Ramos (cell line): ENCODE measurements around the gene CCDC30.

Experiments
- in situ Hi-C: fragments of 300-500 bp; cut with MboI; formaldehyde crosslinking; loops from one replicate; pipeline ENCODE4 v1.14.3; 2022; ENCODE audit warnings: low sequenced_read_pairs; ENCODE audit not compliant: unreplicated experiment

CCDC30 gene

DNA sequence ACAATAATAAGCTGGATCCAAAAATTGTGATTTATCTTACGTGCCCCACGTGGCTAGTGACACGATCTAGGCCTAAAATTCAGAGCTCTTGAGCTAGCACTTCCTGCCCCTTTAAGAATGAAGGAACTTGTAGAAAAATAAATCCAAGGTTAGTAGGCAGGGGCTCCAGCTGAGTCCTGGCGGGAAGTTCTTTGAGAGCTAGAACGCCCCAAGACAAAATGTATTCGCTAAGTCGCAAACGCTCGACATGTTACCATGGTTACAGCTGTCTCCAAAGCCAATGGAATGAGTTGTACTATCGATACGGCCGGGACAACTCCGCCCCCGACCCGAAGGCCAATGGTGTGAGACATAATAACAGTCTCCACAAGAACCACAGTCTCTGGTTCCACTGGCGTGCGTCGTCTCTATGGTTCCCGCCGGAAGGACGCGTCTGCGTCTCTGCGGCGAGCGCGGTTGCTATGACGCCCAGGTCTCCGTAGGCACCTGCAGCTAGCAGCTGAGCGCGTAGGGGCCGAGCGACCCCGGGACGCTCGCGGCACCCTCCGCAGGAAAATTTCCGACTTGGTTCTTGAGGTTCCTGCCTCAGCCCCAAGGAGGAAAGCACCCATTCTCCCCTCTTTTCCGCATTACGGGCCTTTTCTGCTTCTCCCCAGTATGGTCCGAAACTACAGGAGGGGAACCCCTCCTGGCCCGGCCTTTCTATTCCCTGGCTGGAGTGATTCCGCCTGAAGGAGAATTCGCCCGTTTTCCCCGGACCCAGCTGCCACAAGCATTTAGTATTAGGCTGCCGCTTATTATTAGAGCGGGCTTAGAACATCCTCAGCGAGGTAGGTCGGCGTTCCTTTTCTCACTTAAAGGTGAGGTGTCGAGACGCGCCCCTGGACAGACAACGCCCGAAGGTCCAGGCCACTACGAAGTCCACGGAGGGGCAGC lies at the start of gene CCDC30:
TSS of gene CCDC30 (plus strand) at position 459 of the 936 bp plus-strand sequence. CDS start 17,266 bp downstream, outside the sequence.
- in situ Hi-C loops, result no loop called here

DNA sequence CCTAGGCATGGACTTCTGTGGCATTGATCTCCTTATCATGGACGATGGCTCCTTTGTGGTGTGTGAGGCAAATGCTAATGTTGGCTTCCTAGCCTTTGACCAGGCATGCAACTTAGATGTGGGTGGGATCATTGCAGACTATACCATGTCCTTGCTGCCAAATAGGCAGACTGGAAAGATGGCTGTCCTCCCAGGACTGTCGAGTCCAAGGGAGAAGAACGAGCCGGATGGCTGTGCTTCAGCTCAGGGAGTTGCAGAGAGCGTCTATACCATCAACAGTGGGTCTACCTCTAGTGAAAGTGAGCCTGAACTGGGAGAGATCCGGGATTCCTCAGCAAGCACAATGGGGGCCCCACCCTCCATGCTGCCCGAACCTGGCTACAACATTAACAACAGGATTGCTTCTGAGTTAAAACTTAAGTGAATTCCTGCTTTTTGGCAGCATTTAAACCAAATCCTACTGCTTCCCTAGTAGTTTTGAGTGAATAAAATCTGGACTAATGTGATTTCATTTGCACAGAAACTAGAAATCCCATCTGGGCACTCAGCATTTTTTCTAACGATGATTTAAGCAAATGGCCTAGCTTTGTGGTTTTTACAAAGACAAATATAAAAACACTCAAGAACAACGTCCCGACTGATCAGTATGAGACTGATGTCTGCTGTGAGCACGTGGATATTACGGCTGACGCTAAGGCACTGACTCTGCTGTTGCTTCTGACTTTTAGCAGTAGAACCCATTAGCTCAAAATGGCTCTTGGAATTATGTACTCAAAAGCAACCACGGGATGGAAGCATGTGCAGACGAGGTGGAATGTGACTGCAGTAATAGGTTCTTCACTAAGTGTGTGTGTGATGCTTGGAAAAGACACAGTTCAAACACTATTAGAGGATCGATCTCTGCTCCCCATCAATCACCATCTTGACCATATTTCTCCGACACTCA lies 48.3 kb upstream of the CCDC30 start:
- in situ Hi-C loops, result no loop called here

GRCh38 chr1:42417166-42417565 lies 45.9 kb upstream of the CCDC30 start:
- in situ Hi-C loops, result no loop called here

DNA sequence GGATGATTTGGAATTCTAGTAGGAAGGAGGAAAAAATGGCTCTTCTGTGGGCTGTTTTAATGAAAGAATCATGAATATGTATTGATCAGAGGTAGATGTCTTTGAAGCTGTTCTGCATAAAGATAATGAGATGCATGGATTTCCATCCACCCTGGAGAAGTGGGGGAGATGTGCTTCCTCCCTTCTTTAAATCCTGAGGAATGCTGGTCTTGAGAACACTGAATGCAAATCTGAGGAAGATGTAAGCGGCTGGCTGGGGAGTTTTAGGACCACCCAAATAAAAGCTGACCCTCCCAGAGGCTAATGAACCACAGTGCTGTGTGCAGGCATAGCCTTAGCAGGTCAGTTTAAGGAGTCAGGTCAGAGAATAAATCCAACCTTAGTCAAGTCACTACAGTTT lies 44.6 kb upstream of the CCDC30 start:
- in situ Hi-C loops, result no loop called here

GRCh38 chr1:42419126-42419821 lies 43.8 kb upstream of the CCDC30 start:
- in situ Hi-C loops, result no loop called here

- in situ Hi-C loops, result no loop called here
Observed at GRCh38 chr1:42420121-42420520, 43.0 kb upstream of the CCDC30 start.

DNA sequence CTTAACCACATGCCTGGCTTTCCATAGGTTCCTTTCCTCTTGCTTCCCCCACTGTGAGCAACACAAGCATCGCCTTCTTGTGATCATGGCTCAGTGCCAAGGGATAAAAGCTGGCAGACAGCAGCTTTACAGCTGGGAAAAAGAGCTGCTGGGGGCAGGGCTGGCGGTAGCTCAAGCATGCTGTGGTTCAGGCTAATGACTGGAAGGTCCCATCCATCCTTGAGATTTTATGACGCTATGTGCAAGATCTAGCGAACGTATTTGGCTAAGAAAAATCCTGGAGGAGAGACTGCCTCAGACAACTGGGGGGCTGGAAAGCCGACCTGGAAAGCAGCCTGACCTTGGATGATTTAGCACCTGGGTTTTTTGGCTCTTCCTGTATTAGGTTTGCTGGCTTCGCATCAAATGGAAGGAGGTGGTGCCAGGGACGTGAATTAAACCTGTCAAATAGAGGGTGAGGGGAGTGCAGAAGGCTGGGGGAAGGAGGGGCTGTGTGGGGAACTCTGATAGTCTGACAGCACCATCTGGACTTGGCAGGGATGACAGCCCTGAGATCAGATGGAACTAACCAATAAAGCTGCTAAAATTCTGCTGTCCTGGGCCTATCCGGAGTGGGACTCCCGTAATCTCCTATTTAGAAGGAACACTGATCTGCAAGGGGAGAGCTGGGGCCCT lies 42.0 kb upstream of the CCDC30 start:
- in situ Hi-C loops, result no loop called here

DNA sequence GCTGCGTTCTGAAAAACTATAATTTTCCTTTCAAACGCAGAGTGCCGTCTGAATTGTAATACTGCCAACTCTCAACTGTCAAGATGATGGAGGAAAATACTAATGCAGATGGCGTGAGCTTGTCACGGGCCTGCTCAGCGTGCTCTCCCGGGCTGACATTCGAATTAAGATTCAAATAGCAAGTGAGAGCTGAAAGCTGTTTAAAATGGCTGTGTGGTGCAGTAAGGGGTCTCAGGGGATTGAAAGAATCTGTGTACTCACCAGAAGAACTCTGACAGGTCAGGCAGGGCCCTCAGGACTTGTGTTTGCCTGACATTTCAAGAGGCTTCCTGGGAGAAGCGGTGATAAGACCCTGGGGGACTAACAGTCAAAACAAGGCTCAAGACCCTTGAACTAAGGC lies 40.3 kb upstream of the CCDC30 start:
- in situ Hi-C loops, result no loop called here

- in situ Hi-C loops, result no loop called here
Observed at GRCh38 chr1:42423681-42424080, 39.4 kb upstream of the CCDC30 start.

DNA sequence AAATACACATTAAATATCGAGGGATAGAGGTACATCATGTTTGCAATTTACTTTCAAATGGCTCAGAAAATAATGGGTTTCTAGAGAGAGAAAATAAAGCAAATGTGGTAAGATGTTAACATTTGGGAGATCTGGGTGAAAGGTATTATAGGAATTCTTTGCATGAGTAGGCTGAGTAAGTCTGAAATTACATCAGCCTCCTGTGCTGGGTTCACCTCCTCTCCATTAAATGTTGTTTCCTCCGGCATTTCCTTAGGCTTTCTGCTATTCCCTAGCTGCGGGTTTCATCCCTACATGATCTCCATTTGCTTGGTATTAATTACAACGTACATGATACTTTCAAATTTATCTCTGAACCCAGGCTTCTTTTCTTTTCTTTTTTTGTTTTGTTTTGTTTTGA lies 38.9 kb upstream of the CCDC30 start:
- in situ Hi-C loops, result no loop called here

DNA sequence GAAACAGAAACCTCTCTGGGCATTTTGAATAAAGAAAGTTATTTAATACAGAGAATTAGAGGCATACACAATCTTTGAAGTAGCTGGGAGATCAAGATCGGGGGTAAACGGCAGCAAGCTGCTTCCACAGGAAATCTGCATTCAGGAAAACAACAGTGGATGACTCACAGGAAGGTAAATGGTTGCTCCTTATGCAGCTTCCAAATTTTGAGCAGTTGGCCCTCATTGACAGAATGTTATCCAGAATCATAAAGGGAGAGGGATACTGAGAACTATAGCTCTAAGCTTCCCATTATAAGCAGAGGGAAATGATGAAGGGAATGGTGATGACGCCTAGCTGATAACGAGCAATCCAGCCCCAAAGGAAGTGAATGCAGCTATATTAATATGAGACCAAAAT lies 35.8 kb upstream of the CCDC30 start:
- in situ Hi-C loops, result no loop called here

GRCh38 chr1:42429603-42430002 lies 33.5 kb upstream of the CCDC30 start:
- in situ Hi-C loops, result no loop called here

DNA sequence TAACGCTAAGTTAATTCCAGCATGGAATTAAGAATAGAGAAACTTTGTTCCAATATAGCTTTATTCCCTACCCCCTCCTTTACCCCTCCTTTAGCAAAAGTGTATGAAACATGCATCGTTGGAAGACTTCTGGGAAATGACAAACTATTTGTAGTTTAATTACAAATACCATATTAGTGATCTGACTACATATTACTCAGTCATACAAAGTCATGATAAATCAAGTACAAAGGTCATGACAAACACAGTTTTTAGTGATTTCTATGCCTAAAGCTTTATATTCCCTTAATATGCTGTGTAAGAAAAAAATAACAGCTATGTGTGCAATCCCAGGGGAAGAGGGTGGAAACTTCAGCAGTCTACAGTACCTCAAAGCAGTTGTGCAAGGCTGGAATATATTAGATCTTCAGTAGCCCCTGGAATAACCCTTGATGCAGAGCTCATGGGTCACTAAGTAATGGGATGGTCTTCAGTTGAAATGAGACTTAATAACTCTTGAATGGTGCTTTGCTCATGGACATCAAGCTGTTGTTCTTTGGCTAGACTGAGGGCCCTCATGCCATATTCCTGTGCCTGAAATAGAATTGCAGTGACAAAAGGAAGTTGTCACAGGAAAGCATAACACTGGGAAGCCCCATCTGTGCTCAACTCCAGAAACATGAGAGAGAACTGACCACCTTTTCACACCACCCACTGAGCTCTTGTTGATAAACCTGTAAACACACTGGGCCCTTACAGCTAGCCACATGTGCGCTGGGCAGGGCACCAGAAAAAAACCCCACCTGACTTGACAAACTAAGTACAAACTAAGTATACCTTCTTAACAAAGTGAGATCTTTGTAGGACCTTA lies 32.6 kb upstream of the CCDC30 start:
- in situ Hi-C loops, result no loop called here

GRCh38 chr1:42431514-42431913 lies 31.6 kb upstream of the CCDC30 start:
- in situ Hi-C loops, result no loop called here

GRCh38 chr1:42432714-42433113 lies 30.4 kb upstream of the CCDC30 start:
- in situ Hi-C loops, result no loop called here

DNA sequence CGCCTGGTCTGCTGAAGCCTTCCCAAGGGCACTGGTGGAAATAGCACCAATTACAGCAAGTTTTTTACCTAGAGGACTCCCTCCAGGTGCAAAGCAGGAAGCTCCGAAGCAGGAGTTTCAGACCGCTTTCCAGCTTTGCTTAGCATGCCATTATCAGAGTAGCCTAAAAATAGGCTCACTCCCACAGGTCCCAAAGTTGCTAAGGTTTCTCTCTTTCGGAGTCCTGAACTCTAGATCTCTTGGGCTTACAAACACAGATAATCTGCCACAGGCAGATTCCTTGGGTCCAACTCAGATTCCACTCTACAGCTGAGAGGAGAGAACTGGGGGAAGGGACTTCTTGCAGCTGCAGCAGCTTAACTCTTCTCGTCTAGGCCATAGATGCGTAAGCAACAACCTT lies 29.7 kb upstream of the CCDC30 start:
- in situ Hi-C loops, result no loop called here

- in situ Hi-C loops, result no loop called here
Observed at GRCh38 chr1:42434340-42434739, 28.7 kb upstream of the CCDC30 start.

DNA sequence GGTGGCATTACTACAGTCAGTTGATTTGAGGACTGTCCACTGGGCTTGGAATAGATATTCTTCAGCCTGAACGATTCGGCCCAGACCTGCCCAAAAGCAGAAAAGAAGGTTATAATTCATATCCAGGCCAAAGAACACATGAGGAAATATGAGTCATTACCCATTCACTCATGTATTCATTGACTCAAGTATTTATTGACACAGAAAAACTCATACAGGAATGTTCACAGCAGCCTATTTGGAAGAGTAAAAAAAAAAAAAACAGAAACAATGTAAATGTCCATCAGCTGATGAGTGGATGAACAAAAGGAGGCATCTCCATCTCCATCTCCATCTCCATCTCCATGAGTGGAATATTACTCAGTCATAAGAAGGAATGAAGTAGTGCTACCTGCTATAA lies 23.1 kb upstream of the CCDC30 start:
- in situ Hi-C loops, result no loop called here

GRCh38 chr1:42442662-42443061 lies 20.4 kb upstream of the CCDC30 start:
- in situ Hi-C loops, result no loop called here
